Measurements from ENCODE around the gene SREK1.

Gene SREK1

DNA sequence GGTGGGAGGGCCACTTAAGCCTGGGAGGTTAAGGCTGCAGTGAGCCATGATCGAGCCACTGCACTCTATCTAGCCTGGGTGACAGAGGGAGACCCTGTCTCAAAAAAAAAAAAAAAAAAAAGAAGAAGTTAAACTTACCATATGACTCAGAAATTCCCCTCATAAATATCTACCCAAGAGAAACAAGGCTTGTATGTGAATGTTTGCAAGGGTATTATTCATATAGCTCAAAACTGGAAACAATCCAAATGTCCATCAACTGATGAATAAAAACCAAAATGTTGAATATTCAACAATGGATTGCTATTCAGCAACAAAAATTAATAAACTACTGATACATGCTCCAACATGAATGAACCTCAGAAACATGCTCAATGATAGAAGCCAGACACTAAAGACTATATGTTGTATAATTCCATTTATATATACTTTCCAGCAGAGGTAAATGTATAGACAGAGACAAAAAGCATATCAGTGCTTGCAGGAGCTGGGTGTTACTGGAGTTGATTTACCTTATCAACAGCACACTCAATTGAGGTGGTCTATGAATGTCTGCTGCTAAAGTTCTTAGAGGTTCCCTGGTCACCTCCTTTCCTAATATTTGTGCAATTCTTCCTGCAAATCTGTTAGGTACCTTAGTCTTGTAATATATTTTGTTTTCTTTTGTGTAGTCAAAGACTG lies 5.3 kb upstream of the SREK1 start:
- H3F3A ChIP-seq (ENCODE audit: insufficient read depth, low read length): no peaks in the 10 kb centered on the region
- no peaks in the 10 kb centered on the region for H4K20me1 ChIP-seq (ENCODE audit: insufficient read depth, low read length)
- TF ChIP-seq, protein P1, sequence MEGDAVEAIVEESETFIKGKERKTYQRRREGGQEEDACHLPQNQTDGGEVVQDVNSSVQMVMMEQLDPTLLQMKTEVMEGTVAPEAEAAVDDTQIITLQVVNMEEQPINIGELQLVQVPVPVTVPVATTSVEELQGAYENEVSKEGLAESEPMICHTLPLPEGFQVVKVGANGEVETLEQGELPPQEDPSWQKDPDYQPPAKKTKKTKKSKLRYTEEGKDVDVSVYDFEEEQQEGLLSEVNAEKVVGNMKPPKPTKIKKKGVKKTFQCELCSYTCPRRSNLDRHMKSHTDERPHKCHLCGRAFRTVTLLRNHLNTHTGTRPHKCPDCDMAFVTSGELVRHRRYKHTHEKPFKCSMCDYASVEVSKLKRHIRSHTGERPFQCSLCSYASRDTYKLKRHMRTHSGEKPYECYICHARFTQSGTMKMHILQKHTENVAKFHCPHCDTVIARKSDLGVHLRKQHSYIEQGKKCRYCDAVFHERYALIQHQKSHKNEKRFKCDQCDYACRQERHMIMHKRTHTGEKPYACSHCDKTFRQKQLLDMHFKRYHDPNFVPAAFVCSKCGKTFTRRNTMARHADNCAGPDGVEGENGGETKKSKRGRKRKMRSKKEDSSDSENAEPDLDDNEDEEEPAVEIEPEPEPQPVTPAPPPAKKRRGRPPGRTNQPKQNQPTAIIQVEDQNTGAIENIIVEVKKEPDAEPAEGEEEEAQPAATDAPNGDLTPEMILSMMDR (IDR thresholded peaks at IDR 0.05; ENCODE audit: low read length): no peak
- no peak for TF ChIP-seq EZH2 (IDR thresholded peaks at IDR 0.05; ENCODE audit: borderline replicate concordance, low read length)
- H3K4me1 ChIP-seq (ENCODE audit: insufficient read depth, low read length, severe bottlenecking): peaks cover 20% of the 10 kb centered on the region
- no peaks in the 10 kb centered on the region for H3K79me2 ChIP-seq (ENCODE audit: insufficient read depth, low read length)
- no peak overlapping the region for H2AFZ ChIP-seq (ENCODE audit: low read length)
- no peaks in the 10 kb centered on the region for H3K36me3 ChIP-seq (ENCODE audit: insufficient read depth, low read length)
- H3K27me3 ChIP-seq (ENCODE audit: insufficient read depth, low read length): no peaks in the 10 kb centered on the region
- no peaks in the 10 kb centered on the region for H3K9me3 ChIP-seq (ENCODE audit: low read length)
- H3K4me3 ChIP-seq (ENCODE audit: low read depth, low read length, poor library complexity, severe bottlenecking): no peak overlapping the region
- H3K27ac ChIP-seq (ENCODE audit: low read depth, low read length, poor library complexity, severe bottlenecking): no peak overlapping the region
- H3K9me2 ChIP-seq (ENCODE audit: low read depth, low read length): no peaks in the 10 kb centered on the region
- H3K9ac ChIP-seq (ENCODE audit: low read length): no peak overlapping the region
- H3K4me2 ChIP-seq (ENCODE audit: low read length): no peak overlapping the region

DNA sequence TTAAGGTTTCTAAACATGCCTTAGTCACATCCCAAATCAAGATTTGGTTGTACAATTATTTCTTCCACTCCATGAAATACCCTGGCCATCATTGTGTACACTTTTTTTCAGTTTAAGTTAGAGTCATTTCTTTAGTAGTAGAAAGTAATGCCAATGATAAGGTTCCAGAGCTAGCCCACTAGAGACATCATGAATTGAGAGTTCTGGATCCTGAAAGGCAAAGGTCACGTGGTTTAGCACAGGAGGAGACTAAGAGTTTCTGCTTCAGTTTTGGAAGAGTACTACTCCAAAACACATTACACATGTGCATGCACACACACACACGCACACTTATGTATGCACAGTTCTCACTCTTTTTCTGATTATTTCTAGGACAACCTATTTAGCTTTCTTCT lies 4.8 kb upstream of the SREK1 start:
- Histone ChIP-seq H3K27ac (ENCODE audit: low read depth, low read length, poor library complexity, severe bottlenecking) (no peak overlapping the region), H3K4me3 (ENCODE audit: low read depth, low read length, poor library complexity, severe bottlenecking) (no peak overlapping the region), H3K9ac (ENCODE audit: low read length) (no peak overlapping the region), H3K9me3 (ENCODE audit: low read length) (no peaks in the 10 kb centered on the region), H3K27me3 (ENCODE audit: insufficient read depth, low read length) (no peaks in the 10 kb centered on the region), H3K4me1 (ENCODE audit: insufficient read depth, low read length, severe bottlenecking) (peaks cover 20% of the 10 kb centered on the region), H3K36me3 (ENCODE audit: insufficient read depth, low read length) (no peaks in the 10 kb centered on the region), H3K79me2 (ENCODE audit: insufficient read depth, low read length) (no peaks in the 10 kb centered on the region), H3F3A (ENCODE audit: insufficient read depth, low read length) (no peaks in the 10 kb centered on the region), H2AFZ (ENCODE audit: low read length) (no peak overlapping the region), H3K4me2 (ENCODE audit: low read length) (no peak overlapping the region), H4K20me1 (ENCODE audit: insufficient read depth, low read length) (no peaks in the 10 kb centered on the region), H3K9me2 (ENCODE audit: low read depth, low read length) (no peaks in the 10 kb centered on the region)
- TF ChIP-seq, protein P1 (IDR thresholded peaks at IDR 0.05; ENCODE audit: low read length): no peak
- TF ChIP-seq EZH2 (IDR thresholded peaks at IDR 0.05; ENCODE audit: borderline replicate concordance, low read length): no peak

DNA sequence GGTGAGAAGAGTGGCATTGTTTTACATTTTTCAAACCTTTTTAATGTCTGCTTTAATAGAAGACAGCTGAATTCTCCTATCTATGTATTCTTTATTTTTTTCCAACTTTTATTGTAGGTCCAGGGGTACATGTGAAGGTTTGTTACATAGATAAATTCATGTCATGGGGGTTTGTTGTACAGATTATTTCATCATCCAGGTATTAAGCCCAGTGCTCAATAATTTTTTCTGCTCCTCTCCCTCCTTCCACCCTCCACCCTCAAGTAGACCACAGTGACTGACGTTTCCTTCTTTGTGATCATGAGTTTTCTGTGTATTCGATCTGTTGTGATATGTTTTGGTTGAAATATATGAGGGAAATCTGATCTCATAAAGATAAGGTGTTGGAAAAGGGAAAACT lies 1.7 kb upstream of the SREK1 start:
- H3K27ac ChIP-seq (ENCODE audit: low read depth, low read length, poor library complexity, severe bottlenecking): no peak overlapping the region
- no peak overlapping the region for H3K4me2 ChIP-seq (ENCODE audit: low read length)
- TF ChIP-seq EZH2 (IDR thresholded peaks at IDR 0.05; ENCODE audit: borderline replicate concordance, low read length): no peak
- TF ChIP-seq, protein P1 (IDR thresholded peaks at IDR 0.05; ENCODE audit: low read length): no peak

More for the DNA sequence above, 1.7 kb upstream of the SREK1 start:
- no peaks in the 10 kb centered on the region for H3K9me2 ChIP-seq (ENCODE audit: low read depth, low read length)
- no peaks in the 10 kb centered on the region for H4K20me1 ChIP-seq (ENCODE audit: insufficient read depth, low read length)
- H3K27me3 ChIP-seq (ENCODE audit: insufficient read depth, low read length): no peaks in the 10 kb centered on the region
- no peak overlapping the region for H3K9ac ChIP-seq (ENCODE audit: low read length)
- H3K4me1 ChIP-seq (ENCODE audit: insufficient read depth, low read length, severe bottlenecking): peaks cover 37% of the 10 kb centered on the region
- no peak overlapping the region for H3K4me3 ChIP-seq (ENCODE audit: low read depth, low read length, poor library complexity, severe bottlenecking)
- no peaks in the 10 kb centered on the region for H3K36me3 ChIP-seq (ENCODE audit: insufficient read depth, low read length)
- no peaks in the 10 kb centered on the region for H3F3A ChIP-seq (ENCODE audit: insufficient read depth, low read length)
- no peak overlapping the region for H2AFZ ChIP-seq (ENCODE audit: low read length)
- H3K79me2 ChIP-seq (ENCODE audit: insufficient read depth, low read length): peaks cover 29% of the 10 kb centered on the region
- no peaks in the 10 kb centered on the region for H3K9me3 ChIP-seq (ENCODE audit: low read length)

All from OCI-LY1 (cell line).